Measurements from ENCODE around the gene RNU1-4.
"Not testable (repeated sequence)": the region's sequence is repeated elsewhere in the genome, so short reads cannot be mapped to it uniquely, and the experiment has no call there.

DNA sequence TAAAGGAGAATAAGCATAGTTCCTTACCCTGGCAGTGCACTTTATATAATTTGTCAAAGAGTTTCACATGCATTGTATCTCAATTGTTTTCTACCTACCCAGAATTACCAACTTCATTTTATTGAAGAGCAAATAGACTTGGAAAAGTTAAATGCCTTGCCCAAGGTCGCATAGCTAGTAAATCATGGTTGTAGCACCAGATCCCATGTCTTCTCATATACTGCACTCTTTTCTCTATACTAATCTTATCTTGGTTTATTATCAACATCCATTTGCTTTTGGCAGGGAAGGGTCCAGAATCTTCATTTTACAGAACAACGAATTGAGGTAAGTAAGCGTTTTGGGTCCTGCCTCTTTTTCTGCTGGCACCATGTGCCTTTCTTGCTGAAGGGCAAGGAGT, 46.9 kb downstream of the RNU1-4 start:
- TF ChIP-seq, protein P1, sequence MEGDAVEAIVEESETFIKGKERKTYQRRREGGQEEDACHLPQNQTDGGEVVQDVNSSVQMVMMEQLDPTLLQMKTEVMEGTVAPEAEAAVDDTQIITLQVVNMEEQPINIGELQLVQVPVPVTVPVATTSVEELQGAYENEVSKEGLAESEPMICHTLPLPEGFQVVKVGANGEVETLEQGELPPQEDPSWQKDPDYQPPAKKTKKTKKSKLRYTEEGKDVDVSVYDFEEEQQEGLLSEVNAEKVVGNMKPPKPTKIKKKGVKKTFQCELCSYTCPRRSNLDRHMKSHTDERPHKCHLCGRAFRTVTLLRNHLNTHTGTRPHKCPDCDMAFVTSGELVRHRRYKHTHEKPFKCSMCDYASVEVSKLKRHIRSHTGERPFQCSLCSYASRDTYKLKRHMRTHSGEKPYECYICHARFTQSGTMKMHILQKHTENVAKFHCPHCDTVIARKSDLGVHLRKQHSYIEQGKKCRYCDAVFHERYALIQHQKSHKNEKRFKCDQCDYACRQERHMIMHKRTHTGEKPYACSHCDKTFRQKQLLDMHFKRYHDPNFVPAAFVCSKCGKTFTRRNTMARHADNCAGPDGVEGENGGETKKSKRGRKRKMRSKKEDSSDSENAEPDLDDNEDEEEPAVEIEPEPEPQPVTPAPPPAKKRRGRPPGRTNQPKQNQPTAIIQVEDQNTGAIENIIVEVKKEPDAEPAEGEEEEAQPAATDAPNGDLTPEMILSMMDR (IDR thresholded peaks at IDR 0.05 in 8 of 11, conservative IDR thresholded peaks at IDR 0.05 in 3 of 11): not testable (repeated sequence)
- not testable (repeated sequence) for TF ChIP-seq POLR2A (IDR thresholded peaks at IDR 0.05)

All from spleen (tissue), 7 donors.